Testis (tissue), 3 donors: ENCODE results near the gene GUCY1A2. TPM values are rescaled to one million over a fixed set of nuclear protein-coding genes. Genes with fewer than 3 reads are reported as not detected.

Experiments used
- DNase-seq: peaks from one replicate; pipeline ENCODE4 v3.0.0-alpha.2; 2019
- H3K27ac ChIP-seq, 2 donors: fragments of 200-600 bp; sonication (generic); one replicate each; pipeline ENCODE4 v1.5.1; 2019
- H3K27me3 ChIP-seq: fragments of 200-600 bp; sonication (generic); one replicate; pipeline ENCODE4 v1.5.1; 2019
- H3K36me3 ChIP-seq: fragments of 200-600 bp; sonication (generic); one replicate; pipeline ENCODE4 v1.5.1; 2017; ENCODE audit warnings: low read depth; ENCODE audit errors: missing control alignments
- H3K4me1 ChIP-seq: fragments of 200-600 bp; sonication (generic); one replicate; pipeline ENCODE4 v1.5.1; 2019
- H3K4me3 ChIP-seq, 2 donors: fragments of 200-600 bp; sonication (generic); one replicate each; pipeline ENCODE4 v1.5.1; 2017 to 2019
- H3K9me3 ChIP-seq: fragments of 200-600 bp; sonication (generic); one replicate; pipeline ENCODE4 v1.5.1; 2017
- POLR2A ChIP-seq: fragments of 450-650 bp; IDR thresholded peaks from one replicate; pipeline ENCODE4 v1.6.1; 2017; ENCODE audit warnings: antibody characterized with exemption, mild to moderate bottlenecking, moderate library complexity
- WGBS, 2 donors: methylation state at CpG; one replicate each; pipeline ENCODE4 v1.1.5; 2018; 5-methylcytosine and 5-hydroxymethylcytosine counted together
- intact Hi-C: fragments of 100-400 bp; cut with DNase I; formaldehyde crosslinking; loops from one replicate; pipeline ENCODE4 v1.15.1; 2023; ENCODE audit warnings: low total_unique reads
- polyA plus RNA-seq: library from polyadenylated mRNA; stranded (reverse); fragments of 350-450 nt; fragmentation: Illumina TruSeq; extraction: RNeasy Lipid Tissue Mini Kit (QIAGEN cat#74804); gene quantifications from one replicate; pipeline ENCODE4 v1.2.3, GENCODE V29; 2014; ENCODE audit warnings: low read depth, low replicate concordance; ENCODE audit not compliant: insufficient read depth
- total RNA-seq, 2 donors: library from RNA; depleted of rRNA; stranded (reverse); fragments of >200 nt; gene quantifications; one replicate each; pipeline ENCODE4 v1.2.3, GENCODE V29; 2016
- TF ChIP-seq, protein P1 (sequence below), 3 experiments: fragments of 450-650 bp in 2 of 3; fragments of 200-600 bp in 1 of 3; sonication (generic) in 1 of 3; IDR thresholded peaks; one replicate each; pipeline ENCODE4 v1.5.1; 2016 to 2019; ENCODE audit warnings: antibody characterized with exemption in 3 of 3, mild to moderate bottlenecking in 2 of 3, moderate library complexity in 1 of 3

GUCY1A2 gene
- total and polyA plus RNA-seq, 3 donors from 2014 or later = 3.4 to 7.4 (median 4.3) TPM

DNA sequence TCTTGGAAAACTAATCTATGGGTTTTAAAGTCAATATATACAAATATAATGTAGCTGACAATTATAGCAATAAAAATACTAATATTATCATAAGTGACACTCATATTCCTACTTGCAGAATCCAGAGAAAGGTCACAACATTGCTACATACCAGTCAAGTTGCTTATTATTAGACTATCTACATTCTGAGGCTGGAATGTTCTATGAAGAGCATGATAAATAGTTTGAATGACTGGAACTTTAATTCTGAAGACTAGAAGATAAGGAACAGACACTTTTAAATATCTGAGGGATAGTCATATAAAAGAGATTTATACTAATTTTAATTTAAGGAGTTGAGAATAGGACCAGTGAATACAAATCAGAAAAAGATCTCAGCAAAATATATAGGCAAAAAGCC lies 146.0 kb downstream of the GUCY1A2 start:
- no peak for DNase-seq
- H3K36me3 ChIP-seq = no peaks in the 10 kb centered on the region
- intact Hi-C loops = no loop called here
- H3K4me3 ChIP-seq = no peak overlapping the region
- H3K4me1 ChIP-seq = no peaks in the 10 kb centered on the region
- H3K27me3 ChIP-seq = no peaks in the 10 kb centered on the region
- no peak for TF ChIP-seq POLR2A
- TF ChIP-seq, protein P1, sequence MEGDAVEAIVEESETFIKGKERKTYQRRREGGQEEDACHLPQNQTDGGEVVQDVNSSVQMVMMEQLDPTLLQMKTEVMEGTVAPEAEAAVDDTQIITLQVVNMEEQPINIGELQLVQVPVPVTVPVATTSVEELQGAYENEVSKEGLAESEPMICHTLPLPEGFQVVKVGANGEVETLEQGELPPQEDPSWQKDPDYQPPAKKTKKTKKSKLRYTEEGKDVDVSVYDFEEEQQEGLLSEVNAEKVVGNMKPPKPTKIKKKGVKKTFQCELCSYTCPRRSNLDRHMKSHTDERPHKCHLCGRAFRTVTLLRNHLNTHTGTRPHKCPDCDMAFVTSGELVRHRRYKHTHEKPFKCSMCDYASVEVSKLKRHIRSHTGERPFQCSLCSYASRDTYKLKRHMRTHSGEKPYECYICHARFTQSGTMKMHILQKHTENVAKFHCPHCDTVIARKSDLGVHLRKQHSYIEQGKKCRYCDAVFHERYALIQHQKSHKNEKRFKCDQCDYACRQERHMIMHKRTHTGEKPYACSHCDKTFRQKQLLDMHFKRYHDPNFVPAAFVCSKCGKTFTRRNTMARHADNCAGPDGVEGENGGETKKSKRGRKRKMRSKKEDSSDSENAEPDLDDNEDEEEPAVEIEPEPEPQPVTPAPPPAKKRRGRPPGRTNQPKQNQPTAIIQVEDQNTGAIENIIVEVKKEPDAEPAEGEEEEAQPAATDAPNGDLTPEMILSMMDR (IDR thresholded peaks at IDR 0.05) = no peak
- H3K27ac ChIP-seq = no peak overlapping the region
- no peaks in the 10 kb centered on the region for H3K9me3 ChIP-seq

DNA sequence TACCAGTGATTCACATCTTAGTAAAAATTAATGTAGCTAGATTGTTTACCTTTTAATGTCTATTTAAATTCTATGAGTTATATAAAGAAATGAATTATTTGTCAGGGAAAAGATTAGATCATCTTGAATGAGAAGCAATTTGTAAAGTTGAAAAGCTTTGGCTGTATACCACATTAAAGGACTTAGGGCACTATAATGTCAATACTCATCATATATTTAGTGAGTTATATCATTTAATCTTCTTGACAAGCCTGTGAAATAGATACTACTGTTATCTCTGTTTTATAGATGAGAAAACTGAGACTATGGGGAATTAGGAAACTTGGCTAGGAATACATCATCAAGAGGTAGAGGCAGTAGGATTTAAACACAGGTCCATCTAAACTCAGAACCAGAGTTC lies 160.1 kb downstream of the GUCY1A2 start:
- Histone ChIP-seq H3K4me1 (no peaks in the 10 kb centered on the region), H3K36me3 (no peaks in the 10 kb centered on the region), H3K9me3 (no peaks in the 10 kb centered on the region), H3K4me3 (no peak overlapping the region), H3K27me3 (no peaks in the 10 kb centered on the region), H3K27ac (no peak overlapping the region)
- DNase-seq = no peak
- no peak for TF ChIP-seq POLR2A
- TF ChIP-seq, protein P1 (IDR thresholded peaks at IDR 0.05) = no peak
- intact Hi-C loops = no loop called here

DNA sequence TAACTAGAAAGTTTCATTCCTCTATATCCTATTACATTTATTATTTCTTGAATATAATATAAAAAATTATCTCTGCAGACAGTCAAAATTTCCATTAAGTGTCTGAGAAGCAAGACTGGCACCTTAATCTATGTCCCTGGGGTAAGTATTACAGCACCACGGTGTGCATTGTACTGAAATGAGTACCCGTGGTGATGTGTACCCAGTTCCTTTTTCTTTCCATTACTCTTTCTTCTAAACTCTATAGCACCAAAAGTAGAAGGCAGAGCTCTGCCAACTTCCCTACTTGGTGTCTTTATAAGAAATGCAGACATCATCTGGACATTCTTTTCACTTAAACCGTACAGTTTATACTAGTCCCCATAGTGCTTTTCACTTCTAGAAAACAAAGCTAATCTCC lies 161.7 kb downstream of the GUCY1A2 start:
- H3K9me3 ChIP-seq = no peaks in the 10 kb centered on the region
- H3K36me3 ChIP-seq = no peaks in the 10 kb centered on the region
- DNase-seq = no peak
- no peak overlapping the region for H3K27ac ChIP-seq
- H3K4me3 ChIP-seq = no peak overlapping the region
- WGBS, 2 donors = 83 to 88% methylated on average over 3 of the region's 3 CpGs
- intact Hi-C loops = no loop called here
- TF ChIP-seq, protein P1 (IDR thresholded peaks at IDR 0.05) = no peak
- no peak for TF ChIP-seq POLR2A
- no peaks in the 10 kb centered on the region for H3K27me3 ChIP-seq
- H3K4me1 ChIP-seq = no peaks in the 10 kb centered on the region

DNA sequence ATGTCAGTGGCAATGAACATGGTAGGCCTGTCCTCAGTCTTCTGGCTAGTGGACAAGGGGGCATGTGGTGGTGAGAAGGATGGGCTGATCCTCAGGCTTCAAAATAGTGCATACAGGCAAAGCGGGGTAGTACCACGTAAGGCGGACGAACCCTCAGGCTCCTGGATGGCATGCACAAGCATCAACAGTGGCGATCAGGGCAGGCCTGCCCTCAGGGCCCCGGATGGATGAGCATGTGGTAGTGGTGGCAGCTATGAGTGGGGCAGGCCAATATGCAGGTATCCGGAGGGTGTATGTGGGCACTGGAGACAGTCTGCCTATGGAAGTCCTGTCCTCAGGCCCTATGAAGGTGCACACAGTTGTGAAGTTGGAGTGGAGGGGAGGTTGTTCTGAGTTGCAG lies 163.8 kb downstream of the GUCY1A2 start:
- WGBS, 2 donors = 86 to 95% methylated on average over 6 to 7 of the region's 7 CpGs

DNA sequence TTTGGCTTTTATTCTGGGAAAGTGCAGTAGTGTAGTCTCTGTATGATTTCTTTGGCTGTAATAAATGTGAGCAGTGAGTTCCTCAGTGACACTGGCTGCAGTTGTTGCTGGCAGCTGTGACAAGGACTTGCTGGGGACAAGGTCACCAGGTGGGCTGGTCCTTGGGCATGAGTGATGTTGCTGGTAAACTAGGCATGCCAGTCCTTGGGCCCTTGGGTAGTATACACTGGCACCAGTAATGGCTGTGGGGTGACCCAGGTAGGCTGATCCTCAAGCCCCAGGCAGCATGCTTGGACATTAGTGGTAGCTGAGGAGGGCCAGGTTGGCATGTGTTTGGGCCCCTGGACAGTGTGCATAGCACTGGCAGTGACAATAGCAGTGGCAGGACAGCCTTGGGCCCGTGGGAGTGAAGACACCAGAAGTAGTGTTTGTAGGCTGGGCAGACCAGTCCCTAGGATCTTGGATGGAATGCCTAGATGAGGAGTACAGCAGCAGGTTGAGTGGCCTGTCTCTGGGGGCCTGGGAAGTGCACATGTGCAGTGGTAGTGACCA lies 164.3 kb downstream of the GUCY1A2 start:
- no peak for DNase-seq
- no peaks in the 10 kb centered on the region for H3K27me3 ChIP-seq
- TF ChIP-seq, protein P1 (IDR thresholded peaks at IDR 0.05) = no peak
- no peak for TF ChIP-seq POLR2A
- intact Hi-C loops = no loop called here
- no peaks in the 10 kb centered on the region for H3K9me3 ChIP-seq
- no peak overlapping the region for H3K27ac ChIP-seq
- H3K4me1 ChIP-seq = no peaks in the 10 kb centered on the region
- H3K4me3 ChIP-seq = no peak overlapping the region
- H3K36me3 ChIP-seq = no peaks in the 10 kb centered on the region
- WGBS, 2 donors = 100% methylated on average over 1 of the region's 1 CpG

More for the DNA sequence above, 163.8 kb downstream of the GUCY1A2 start:
- intact Hi-C loops = no loop called here
- Histone ChIP-seq H3K27me3 (no peaks in the 10 kb centered on the region), H3K36me3 (no peaks in the 10 kb centered on the region), H3K9me3 (no peaks in the 10 kb centered on the region), H3K27ac (no peak overlapping the region), H3K4me1 (no peaks in the 10 kb centered on the region), H3K4me3 (no peak overlapping the region)
- TF ChIP-seq, protein P1 (IDR thresholded peaks at IDR 0.05) = no peak
- DNase-seq = no peak
